ENCODE measurements around the gene GARS1. TPM values are rescaled to one million over a fixed set of nuclear protein-coding genes. Genes with fewer than 3 reads are reported as not detected.

The GARS1 gene
- total RNA-seq, 1 experiment from 2014 or later = 380 TPM

- no peaks in the 10 kb centered on the region for H3K36me3 ChIP-seq (ENCODE audit: control insufficient read depth, insufficient read depth, low read length)
- no peak overlapping the region for H3K27ac Mint-ChIP-seq (ENCODE audit: unreplicated experiment)
- H3K9me3 Mint-ChIP-seq (ENCODE audit: unreplicated experiment) = no peaks in the 10 kb centered on the region
- no peaks in the 10 kb centered on the region for H3K27me3 ChIP-seq (replicated peaks; ENCODE audit: control insufficient read depth, insufficient read depth, low read length)
- no peak overlapping the region for H3K4me3 ChIP-seq (ENCODE audit: low read depth, low read length)
- CTCF ChIA-PET = no interaction called here
- no TSS peak for BruUV-seq (replicated peaks)
- TF ChIP-seq CTCF (IDR thresholded peaks at IDR 0.05; ENCODE audit: insufficient read depth in 1 of 2, low read depth in 1 of 2, low read length in 1 of 2, severe bottlenecking in 1 of 2, unreplicated experiment in 1 of 2) = no peak
- H3K4me3 Mint-ChIP-seq (ENCODE audit: unreplicated experiment) = no peak overlapping the region
- H3K36me3 Mint-ChIP-seq (ENCODE audit: insufficient read depth, unreplicated experiment) = no peaks in the 10 kb centered on the region
- peaks cover 13% of the 10 kb centered on the region for H3K27me3 Mint-ChIP-seq (ENCODE audit: insufficient read depth, unreplicated experiment)
- DNase-seq = no peak
- no peaks in the 10 kb centered on the region for H3K9me3 ChIP-seq
- intact Hi-C loops (cut with micrococcal nuclease; ENCODE audit: unreplicated experiment) = no loop called here
- no peaks in the 10 kb centered on the region for H3K4me1 Mint-ChIP-seq (ENCODE audit: low read depth, unreplicated experiment)
- H3K4me1 ChIP-seq = no peaks in the 10 kb centered on the region
- POLR2A ChIA-PET = no interaction called here
Measured at GRCh38 chr7:30678805-30679204, 84.1 kb downstream of the GARS1 start.

GRCh38 chr7:30679664-30680063 lies 85.0 kb downstream of the GARS1 start:
- Mint-ChIP-seq H3K4me3 (ENCODE audit: unreplicated experiment) (no peak overlapping the region), H3K36me3 (ENCODE audit: insufficient read depth, unreplicated experiment) (no peaks in the 10 kb centered on the region), H3K9me3 (ENCODE audit: unreplicated experiment) (no peaks in the 10 kb centered on the region), H3K4me1 (ENCODE audit: low read depth, unreplicated experiment) (peaks cover 4% of the 10 kb centered on the region), H3K27ac (ENCODE audit: unreplicated experiment) (no peak overlapping the region), H3K27me3 (ENCODE audit: insufficient read depth, unreplicated experiment) (peaks cover 13% of the 10 kb centered on the region)
- TF ChIP-seq CTCF (IDR thresholded peaks at IDR 0.05; ENCODE audit: insufficient read depth in 1 of 2, low read depth in 1 of 2, low read length in 1 of 2, severe bottlenecking in 1 of 2, unreplicated experiment in 1 of 2) = no peak
- H3K4me3 ChIP-seq (ENCODE audit: low read depth, low read length) = no peak overlapping the region
- ChIA-PET POLR2A (no interaction called here), CTCF (no interaction called here)
- BruUV-seq (replicated peaks) = no TSS peak
- peaks cover 8% of the 10 kb centered on the region; the same call in 1 of the 2 replicates for H3K4me1 ChIP-seq
- no peaks in the 10 kb centered on the region for H3K27me3 ChIP-seq (replicated peaks; ENCODE audit: control insufficient read depth, insufficient read depth, low read length)
- H3K9me3 ChIP-seq = no peaks in the 10 kb centered on the region
- no peaks in the 10 kb centered on the region for H3K36me3 ChIP-seq (ENCODE audit: control insufficient read depth, insufficient read depth, low read length)
- DNase-seq = no peak
- intact Hi-C loops (cut with micrococcal nuclease; ENCODE audit: unreplicated experiment) = loop anchor here (5.0 kb wide), 1 partner anchor 63 kb away; no protein-coding TSS in a partner anchor

- peaks cover 6% of the 10 kb centered on the region for H3K4me1 Mint-ChIP-seq (ENCODE audit: low read depth, unreplicated experiment)
- Histone ChIP-seq H3K9me3 (no peaks in the 10 kb centered on the region), H3K4me3 (ENCODE audit: low read depth, low read length) (no peak overlapping the region), H3K27me3 (replicated peaks; ENCODE audit: control insufficient read depth, insufficient read depth, low read length) (no peaks in the 10 kb centered on the region), H3K36me3 (ENCODE audit: control insufficient read depth, insufficient read depth, low read length) (no peaks in the 10 kb centered on the region), H3K4me1 (peaks cover 9% of the 10 kb centered on the region; the same call in 1 of the 2 replicates)
- H3K4me3 Mint-ChIP-seq (ENCODE audit: unreplicated experiment) = no peak overlapping the region
- CTCF ChIA-PET = no interaction called here
- TF ChIP-seq CTCF (IDR thresholded peaks at IDR 0.05; ENCODE audit: insufficient read depth in 1 of 2, low read depth in 1 of 2, low read length in 1 of 2, severe bottlenecking in 1 of 2, unreplicated experiment in 1 of 2) = no peak
- no peak for DNase-seq
- no peaks in the 10 kb centered on the region for H3K36me3 Mint-ChIP-seq (ENCODE audit: insufficient read depth, unreplicated experiment)
- POLR2A ChIA-PET = no interaction called here
- H3K27me3 Mint-ChIP-seq (ENCODE audit: insufficient read depth, unreplicated experiment) = peaks cover 13% of the 10 kb centered on the region
- intact Hi-C loops (cut with micrococcal nuclease; ENCODE audit: unreplicated experiment) = loop anchor here (5.0 kb wide), 1 partner anchor 61 kb away; no protein-coding TSS in a partner anchor
- no peak overlapping the region for H3K27ac Mint-ChIP-seq (ENCODE audit: unreplicated experiment)
- no TSS peak for BruUV-seq (replicated peaks)
- no peaks in the 10 kb centered on the region for H3K9me3 Mint-ChIP-seq (ENCODE audit: unreplicated experiment)
Measured at GRCh38 chr7:30681331-30681797, 86.7 kb downstream of the GARS1 start.
